Small intestine (tissue), 7 donors: ENCODE measurements around the gene MAP2K7. TPM values are rescaled to one million over a fixed set of nuclear protein-coding genes. Genes with fewer than 3 reads are reported as not detected.

ENCODE experiments used
- DNase-seq, 2 donors: peaks; one replicate each; pipeline versions ENCODE4 v3.0.0 to v3.0.0-alpha.2; 2013
- FAIRE-seq: peaks from 2 replicates; lab custom pipeline; 2012; peaks lifted over from hg19 to GRCh38; lab: Jason Lieb, UNC
- H3K27ac ChIP-seq, 3 donors: one replicate each; pipeline ENCODE4 v1.5.1; 2013; ENCODE audit warnings: low read length in 2 of 3, mild to moderate bottlenecking in 2 of 3, control low read depth in 1 of 3, inconsistent platforms in 1 of 3, low read depth in 1 of 3, moderate library complexity in 1 of 3
- H3K27me3 ChIP-seq, 3 donors: one replicate each; pipeline ENCODE4 v1.6.1; 2013; ENCODE audit warnings: low read length in 3 of 3, inconsistent platforms in 1 of 3; ENCODE audit not compliant: control insufficient read depth in 3 of 3, insufficient read depth in 3 of 3
- H3K36me3 ChIP-seq, 3 donors: one replicate each; pipeline ENCODE4 v1.6.1; 2013; ENCODE audit warnings: low read length in 3 of 3, inconsistent platforms in 1 of 3, low read depth in 1 of 3, mild to moderate bottlenecking in 1 of 3, moderate library complexity in 1 of 3; ENCODE audit not compliant: control insufficient read depth in 3 of 3, insufficient read depth in 2 of 3
- H3K4me1 ChIP-seq, 3 donors: one replicate each; pipeline ENCODE4 v1.6.1; 2013; ENCODE audit warnings: low read length in 2 of 3, inconsistent platforms in 1 of 3, low read depth in 1 of 3, mild to moderate bottlenecking in 1 of 3, moderate library complexity in 1 of 3; ENCODE audit not compliant: control insufficient read depth in 3 of 3, insufficient read depth in 2 of 3
- H3K4me3 ChIP-seq, 3 donors: one replicate each; pipeline ENCODE4 v1.5.1; 2013; ENCODE audit warnings: low read length in 3 of 3, control low read depth in 1 of 3, inconsistent platforms in 1 of 3, low read depth in 1 of 3, mild to moderate bottlenecking in 1 of 3, moderate library complexity in 1 of 3
- H3K9me3 ChIP-seq, 2 donors: one replicate each; pipeline ENCODE4 v1.6.1; 2013; ENCODE audit warnings: low read depth in 1 of 2, low read length in 1 of 2; ENCODE audit not compliant: control insufficient read depth in 2 of 2, insufficient read depth in 1 of 2
- WGBS, 3 donors: extraction: QIAGEN DNeasy Blood & Tissue Kit; methylation state at CpG; one replicate each; pipeline ENCODE4 v1.1.7; 2013; 5-methylcytosine and 5-hydroxymethylcytosine counted together
- polyA plus RNA-seq, 4 donors: library from polyadenylated mRNA; stranded (reverse) in 3 of 4; unstranded in 1 of 4; fragments of 200-250 nt in 3 of 4; fragments of 120-200 nt in 1 of 4; gene quantifications; one replicate each; pipeline versions ENCODE4 v1.2.1 to v1.2.3, GENCODE V29; 2013
- donor health status: healthy with polysubstance abuse.
- donor health status: control.
- donor health status: control.
- donor health status: Bipolar disorder and iron deficiency.
- donor health status: healthy.

The MAP2K7 gene
- polyA plus RNA-seq, 4 donors: 17.3 to 27.5 (median 21.6) TPM

GRCh38 chr19:7919610-7920518 lies 16.2 kb downstream of the MAP2K7 start, which contains the start of gene SNAPC2:
TSS of gene SNAPC2 (plus strand) at chr19:7920338. CDS start at chr19:7920367, 29 bp downstream.
- Histone ChIP-seq H3K36me3 (peaks cover 4 to 26% (median 8%) of the 10 kb centered on the region in 3 donors), H3K4me1 (peaks cover 2 to 50% (median 8%) of the 10 kb centered on the region in 3 donors), H3K9me3 (no peaks in the 10 kb centered on the region), H3K27me3 (peaks cover 0 to 44% (median 20%) of the 10 kb centered on the region in 3 donors), H3K4me3 (peak within 1 kb of the TSS; percentile 51 to 77 (median 67)), H3K27ac (peak within 1 kb of the TSS; percentile 78 to 96 (median 93))
- WGBS, 3 donors: 2 to 6% (median 5%) methylated on average over 52 to 62 of the region's 62 CpGs
- DNase-seq (peak; percentile 93 to 99), FAIRE-seq (no peak)

DNA sequence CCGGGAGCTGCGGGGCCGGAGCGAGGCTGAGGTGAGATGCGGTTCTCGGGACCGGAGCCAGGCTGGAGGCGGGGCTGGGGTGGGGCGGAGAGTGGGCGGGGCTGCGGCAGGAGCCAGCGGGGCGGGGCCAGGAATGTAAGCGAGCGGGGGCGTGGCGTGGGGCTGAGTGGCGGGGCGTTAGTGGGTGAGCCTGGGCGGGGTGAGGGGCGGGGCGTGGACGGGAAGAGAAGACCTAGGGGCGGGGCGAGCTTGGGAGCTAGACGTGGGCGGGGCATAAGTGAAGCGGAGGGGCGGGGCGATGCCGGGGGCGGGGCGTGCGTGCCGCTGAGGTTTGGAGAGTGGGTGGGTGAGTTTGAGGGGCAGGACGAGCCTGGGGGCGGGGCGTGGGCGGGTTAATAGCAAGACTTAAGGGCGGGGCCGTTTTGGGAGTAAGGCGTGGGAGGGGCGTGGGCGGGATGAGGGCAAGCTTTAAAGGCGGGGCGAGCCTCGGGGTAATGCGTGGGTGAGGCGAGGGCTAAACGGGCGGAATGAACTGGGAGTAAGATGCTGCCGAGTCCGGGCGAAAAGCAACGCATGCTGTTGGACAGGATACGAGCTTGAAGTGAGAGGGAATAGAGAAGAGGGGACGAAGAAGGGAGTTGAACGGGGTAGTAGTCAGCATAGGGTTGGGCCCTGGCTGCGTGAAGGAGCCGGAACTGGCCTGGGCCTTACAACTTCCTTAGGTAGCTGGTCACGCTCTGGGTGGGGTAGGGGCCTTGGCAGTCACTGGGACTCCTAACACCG lies 17.0 kb downstream of the MAP2K7 start:
- 0 to 2% (median 1%) methylated on average over 32 to 62 of the region's 62 CpGs for WGBS, 3 donors
- DNase-seq: peak; percentile 96 to 98
- FAIRE-seq: no peak
- Histone ChIP-seq H3K4me3 (peak overlapping the region; percentile 51 to 77 (median 67)), H3K4me1 (peaks cover 2 to 46% (median 8%) of the 10 kb centered on the region in 3 donors), H3K9me3 (no peaks in the 10 kb centered on the region), H3K27me3 (peaks cover 0 to 36% (median 16%) of the 10 kb centered on the region in 3 donors), H3K27ac (peak overlapping the region; percentile 78 to 96 (median 93)), H3K36me3 (peaks cover 4 to 26% (median 8%) of the 10 kb centered on the region in 3 donors)

DNA sequence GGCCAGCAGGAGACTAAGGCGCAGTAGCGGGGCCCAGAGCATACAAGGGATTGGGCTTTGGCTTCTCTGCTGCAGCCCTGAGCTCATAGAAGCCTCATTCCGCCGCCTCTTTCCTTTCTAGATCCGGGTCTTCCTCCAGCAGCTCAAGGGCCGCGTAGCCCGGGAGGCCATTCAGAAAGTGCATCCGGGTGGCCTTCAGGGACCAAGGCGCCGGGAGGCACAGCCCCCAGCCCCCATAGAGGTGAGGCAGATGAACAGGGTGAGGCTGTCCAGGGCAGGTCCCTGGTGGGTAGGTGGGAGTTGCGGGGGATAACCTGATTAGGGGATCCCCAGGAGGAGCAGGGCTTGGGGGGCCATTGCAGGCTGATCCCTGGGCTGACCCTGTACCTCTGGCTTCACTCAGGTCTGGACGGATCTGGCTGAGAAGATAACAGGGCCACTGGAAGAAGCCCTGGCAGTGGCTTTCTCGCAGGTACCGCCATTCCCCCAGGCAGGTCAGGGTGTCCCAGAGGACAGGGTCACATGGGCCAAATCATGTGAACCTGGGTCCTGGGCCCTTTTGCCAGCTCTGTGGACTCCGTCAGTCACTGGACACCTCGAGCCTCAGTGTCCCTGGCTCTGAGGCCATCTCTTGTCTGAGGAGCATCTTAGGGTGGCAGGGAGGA lies 17.8 kb downstream of the MAP2K7 start:
- FAIRE-seq (no peak), DNase-seq (no peak)
- peak overlapping the region; percentile 13 to 53 (median 47) for H3K4me3 ChIP-seq
- H3K27ac ChIP-seq: peak overlapping the region; percentile 59 to 80 (median 68)
- H3K27me3 ChIP-seq: peaks cover 0 to 28% (median 13%) of the 10 kb centered on the region in 3 donors
- 58 to 63% (median 59%) methylated on average over 16 to 17 of the region's 17 CpGs for WGBS, 3 donors
- peaks cover 2 to 45% (median 8%) of the 10 kb centered on the region in 3 donors for H3K4me1 ChIP-seq
- H3K36me3 ChIP-seq: peaks cover 4 to 26% (median 8%) of the 10 kb centered on the region in 3 donors
- H3K9me3 ChIP-seq: no peaks in the 10 kb centered on the region

- H3K9me3 ChIP-seq: no peaks in the 10 kb centered on the region
- H3K27me3 ChIP-seq: peaks cover 0 to 24% (median 10%) of the 10 kb centered on the region in 3 donors
- FAIRE-seq: no peak
- WGBS, 3 donors: 91 to 94% (median 93%) methylated on average over 29 to 31 of the region's 31 CpGs
- peaks cover 4 to 34% (median 8%) of the 10 kb centered on the region in 3 donors for H3K36me3 ChIP-seq
- H3K27ac ChIP-seq: no peak overlapping the region
- no peak overlapping the region for H3K4me3 ChIP-seq
- H3K4me1 ChIP-seq: peaks cover under 1 to 45% (median 7%) of the 10 kb centered on the region in 3 donors
- DNase-seq: no peak
Observed at GRCh38 chr19:7921967-7922835, 18.5 kb downstream of the MAP2K7 start.

GRCh38 chr19:7922836-7923195 lies 19.1 kb downstream of the MAP2K7 start:
- no peak overlapping the region for H3K4me3 ChIP-seq
- peaks cover 4 to 40% (median 8%) of the 10 kb centered on the region in 3 donors for H3K36me3 ChIP-seq
- 80 to 92% (median 91%) methylated on average over 8 of the region's 8 CpGs for WGBS, 3 donors
- H3K27me3 ChIP-seq: peaks cover 0 to 19% (median 7%) of the 10 kb centered on the region in 3 donors
- H3K27ac ChIP-seq: no peak overlapping the region
- H3K4me1 ChIP-seq: peaks cover 0 to 43% (median 5%) of the 10 kb centered on the region in 3 donors
- H3K9me3 ChIP-seq: no peaks in the 10 kb centered on the region
- no peak for DNase-seq
- FAIRE-seq: no peak

DNA sequence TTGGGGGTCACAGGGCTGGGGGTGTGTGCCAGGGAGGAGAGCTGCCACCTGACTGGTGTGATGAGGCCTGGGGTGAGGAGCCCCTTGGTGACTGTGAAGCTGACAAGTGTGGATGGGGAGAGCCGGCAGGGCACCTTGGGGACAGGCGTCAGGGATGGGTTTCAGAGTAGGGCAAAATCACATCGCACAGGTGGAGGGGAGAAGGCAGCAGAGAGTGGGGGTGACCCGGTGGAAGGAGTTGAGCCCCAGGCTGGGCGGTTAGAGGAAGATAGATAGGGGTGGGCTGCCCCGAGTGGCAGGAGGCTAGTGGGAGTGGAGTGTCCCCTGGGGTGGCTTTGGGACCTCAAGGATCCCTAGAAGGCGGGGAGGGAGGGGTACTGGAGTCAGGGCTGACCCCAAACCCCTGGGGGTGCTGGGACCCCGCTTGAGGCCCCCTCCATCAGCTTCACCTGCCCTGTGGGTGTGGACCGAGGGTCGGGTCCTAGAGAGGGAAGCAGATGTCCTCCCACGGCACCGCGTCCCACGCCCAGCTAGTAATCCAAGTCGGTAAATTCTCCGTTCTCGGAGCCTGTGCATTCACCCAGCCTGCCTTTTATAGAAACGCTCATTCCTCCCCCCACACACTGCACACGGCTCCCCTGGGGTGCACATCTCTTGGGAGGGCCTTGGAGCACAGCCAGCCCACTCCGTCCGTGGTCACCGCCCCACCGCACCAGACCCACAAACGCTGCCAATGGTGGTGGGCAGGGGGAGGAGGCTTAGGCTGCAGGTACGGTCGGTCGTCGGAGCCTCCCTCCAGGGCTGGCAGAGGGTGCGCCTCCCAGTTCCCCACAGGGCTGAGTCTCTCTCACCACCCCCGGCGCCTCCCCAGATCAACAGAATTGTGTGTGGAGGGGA lies 19.9 kb downstream of the MAP2K7 start:
- peaks cover 0 to 12% (median 4%) of the 10 kb centered on the region in 3 donors for H3K27me3 ChIP-seq
- no peak overlapping the region for H3K27ac ChIP-seq
- 77 to 81% (median 81%) methylated on average over 25 to 31 of the region's 31 CpGs for WGBS, 3 donors
- H3K4me1 ChIP-seq: peaks cover 0 to 37% (median 5%) of the 10 kb centered on the region in 3 donors
- H3K9me3 ChIP-seq: no peaks in the 10 kb centered on the region
- no peak for FAIRE-seq
- peaks cover 4 to 47% (median 8%) of the 10 kb centered on the region in 3 donors for H3K36me3 ChIP-seq
- no peak for DNase-seq
- H3K4me3 ChIP-seq: no peak overlapping the region
